K562 (cell line): Measurements from ENCODE around the gene RGS19. TPM values are rescaled to one million over a fixed set of nuclear protein-coding genes. Genes with fewer than 3 reads are reported as not detected.

Experiments
- ATAC-seq: fragments of 200-7000 bp; cut with Tn5 transposase; 3 replicates; pipeline ENCODE4 v1.9.1; 2020; ENCODE audit warnings: moderate library complexity
- BruUV-seq: library from RNA; stranded (reverse); fragments of 400-500 nt; replicated peaks from 2 replicates; lab custom pipeline; 2021; lab: Mats Ljungman, UMichigan
- CTCF ChIA-PET: fragments of 300-600 bp; formaldehyde crosslinking; extraction: SDS; loops from one replicate; lab custom pipeline; 2021; ENCODE audit warnings: low intra/inter-chr PET ratio; lab: Yijun Ruan, JAX
- POLR2A ChIA-PET: fragments of 300-600, 350-650 bp; sonication (Branson Sonifier 250); formaldehyde crosslinking; extraction: SDS; loops from one replicate; lab custom pipeline; 2021; ENCODE audit warnings: antibody characterized with exemption, inconsistent platforms; lab: Yijun Ruan, JAX
- DNase-seq, 4 experiments: peaks; one replicate each; pipeline versions ENCODE4 v3.0.0 to v3.0.0-alpha.2; 2011 to 2018; ENCODE audit warnings: low spot score in 3 of 4, mixed read lengths in 3 of 4; ENCODE audit errors: extremely low read depth in 1 of 4
- FAIRE-seq: peaks from 2 replicates; lab custom pipeline; 2011; peaks lifted over from hg19 to GRCh38; lab: Jason Lieb, UNC
- H2AFZ ChIP-seq: 2 replicates; pipeline ENCODE4 v1.6.0; 2011; ENCODE audit warnings: low read depth, low read length, control low read depth, inconsistent platforms
- H3K27ac ChIP-seq: fragments of 200-600 bp; 3 replicates; pipeline ENCODE4 v1.8.0; 2011; ENCODE audit warnings: low read depth, mild to moderate bottlenecking, control low read depth, inconsistent platforms, low read length, moderate library complexity, mixed read lengths; ENCODE audit errors: extremely low read depth
- H3K27me3 ChIP-seq, 2 experiments: fragments of 300-600 bp in 1 of 2; 2 replicates in 1 of 2; 3 replicates in 1 of 2; pipeline versions ENCODE4 v1.6.0 to v1.8.0; 2011; ENCODE audit warnings: inconsistent platforms in 2 of 2, low read length in 2 of 2, mild to moderate bottlenecking in 1 of 2, mixed read lengths in 1 of 2, moderate library complexity in 1 of 2; ENCODE audit not compliant: control insufficient read depth in 2 of 2, insufficient read depth in 2 of 2
- H3K36me3 ChIP-seq: fragments of 300-600 bp; 3 replicates; pipeline ENCODE4 v1.8.0; 2011; ENCODE audit warnings: mild to moderate bottlenecking, low read length, inconsistent platforms; ENCODE audit not compliant: control insufficient read depth, insufficient read depth
- H3K4me1 ChIP-seq, 2 experiments: fragments of 200-600 bp in 1 of 2; replicated peaks in 1 of 2; 2 replicates in 1 of 2; 3 replicates in 1 of 2; pipeline versions ENCODE4 v1.5.1 to v1.8.0; 2011; ENCODE audit warnings: inconsistent platforms in 2 of 2, low read length in 2 of 2, mild to moderate bottlenecking in 1 of 2, mixed read lengths in 1 of 2, moderate library complexity in 1 of 2; ENCODE audit not compliant: control insufficient read depth in 2 of 2, insufficient read depth in 2 of 2
- H3K4me2 ChIP-seq: 2 replicates; pipeline ENCODE4 v1.6.1; 2011; ENCODE audit warnings: low read length, control low read depth, inconsistent platforms, mixed read lengths; ENCODE audit not compliant: insufficient read depth
- H3K4me3 ChIP-seq: fragments of 200-600 bp; sonication (generic), shearing (Covaris generic); 2 replicates; pipeline ENCODE4 v1.5.1; 2016; ENCODE audit warnings: control low read depth, inconsistent platforms
- H3K79me2 ChIP-seq: fragments of 200-600 bp; 3 replicates; pipeline ENCODE4 v1.8.0; 2011; ENCODE audit warnings: low read length, inconsistent platforms; ENCODE audit not compliant: control insufficient read depth, insufficient read depth
- H3K9ac ChIP-seq, 2 experiments: 2 replicates each; pipeline versions ENCODE4 v1.6.0 to v1.6.1; 2011; ENCODE audit warnings: low read depth in 2 of 2, low read length in 2 of 2, control low read depth in 1 of 2, inconsistent platforms in 1 of 2, mild to moderate bottlenecking in 1 of 2, mixed read lengths in 1 of 2; ENCODE audit not compliant: insufficient read depth in 1 of 2
- H3K9me1 ChIP-seq: one replicate; pipeline ENCODE4 v1.6.0; 2011; ENCODE audit warnings: inconsistent platforms, mild to moderate bottlenecking, low read length, moderate library complexity; ENCODE audit not compliant: control insufficient read depth, insufficient read depth
- H3K9me3 ChIP-seq: replicated peaks from 2 replicates; pipeline ENCODE4 v1.5.1; 2011; ENCODE audit warnings: low read depth, low read length, inconsistent platforms; ENCODE audit not compliant: control insufficient read depth, insufficient read depth
- H4K20me1 ChIP-seq: replicated peaks from 2 replicates; pipeline ENCODE4 v1.6.1; 2011; ENCODE audit warnings: low read length, inconsistent platforms, mixed read lengths; ENCODE audit not compliant: control insufficient read depth, insufficient read depth
- POLR2G ChIP-seq: fragments of 200-400 bp; formaldehyde crosslinking; IDR thresholded peaks from 2 replicates; pipeline ENCODE4 v1.6.1; 2017; ENCODE audit warnings: low read depth, mild to moderate bottlenecking, antibody characterized with exemption, low read length, moderate library complexity
- WGBS: fragments of 100-300 bp; shearing (Covaris generic); methylation state at CpG from one replicate; pipeline ENCODE4 v1.1.6; 2016; ENCODE audit warnings: low coverage, mixed read lengths; ENCODE audit not compliant: insufficient coverage; ENCODE audit errors: missing lambda C conversion rate; 5-methylcytosine and 5-hydroxymethylcytosine counted together
- in situ Hi-C: fragments of 300-500 bp; cut with MboI; formaldehyde crosslinking; loops from 4 replicates; pipeline ENCODE4 v1.15.0; 2018; ENCODE audit warnings: inconsistent platforms, mixed read lengths
- intact Hi-C: fragments of 100-400 bp; cut with micrococcal nuclease; formaldehyde crosslinking; loops from 2 replicates; pipeline ENCODE4 v1.14.2; 2022
- polyA plus RNA-seq, 8 experiments: library from polyadenylated mRNA; depleted of rRNA in 4 of 8; stranded (reverse) in 5 of 8; unstranded in 3 of 8; fragments of >200 nt; fragmentation: Nextera tagmentation in 2 of 8; fragmentation: Illumina TruSeq in 1 of 8; extraction: Ambion mirVana in 2 of 8; extraction: Trizol in 1 of 8; gene quantifications; 2 replicates each; pipeline versions ENCODE4 v1.2.1 to v1.2.3, GENCODE V29; 2011 to 2014; ENCODE audit warnings: inconsistent platforms in 1 of 8, missing spikeins in 1 of 8
- total RNA-seq, 7 experiments: library from RNA; depleted of rRNA in 6 of 7; stranded (reverse); fragments of >200 nt in 6 of 7; fragmentation: Illumina TruSeq in 2 of 7; extraction: Trizol in 2 of 7; gene quantifications; 2 replicates each; pipeline versions ENCODE4 v1.2.1 to v1.2.3, GENCODE V29; 2011 to 2021; ENCODE audit warnings: low replicate concordance in 1 of 7
- TF ChIP-seq, protein P1 (sequence below): fragments of 450-650 bp; IDR thresholded peaks from 2 replicates; pipeline ENCODE4 v1.6.1; 2016; ENCODE audit warnings: mild to moderate bottlenecking, moderate library complexity

Gene RGS19
- total and polyA plus RNA-seq, 9 of the 15 experiments (the other 6 are each of a cell fraction or from before 2014, with no cell fraction given) = 0.41 to 23.7 (median 14.6) TPM

DNA sequence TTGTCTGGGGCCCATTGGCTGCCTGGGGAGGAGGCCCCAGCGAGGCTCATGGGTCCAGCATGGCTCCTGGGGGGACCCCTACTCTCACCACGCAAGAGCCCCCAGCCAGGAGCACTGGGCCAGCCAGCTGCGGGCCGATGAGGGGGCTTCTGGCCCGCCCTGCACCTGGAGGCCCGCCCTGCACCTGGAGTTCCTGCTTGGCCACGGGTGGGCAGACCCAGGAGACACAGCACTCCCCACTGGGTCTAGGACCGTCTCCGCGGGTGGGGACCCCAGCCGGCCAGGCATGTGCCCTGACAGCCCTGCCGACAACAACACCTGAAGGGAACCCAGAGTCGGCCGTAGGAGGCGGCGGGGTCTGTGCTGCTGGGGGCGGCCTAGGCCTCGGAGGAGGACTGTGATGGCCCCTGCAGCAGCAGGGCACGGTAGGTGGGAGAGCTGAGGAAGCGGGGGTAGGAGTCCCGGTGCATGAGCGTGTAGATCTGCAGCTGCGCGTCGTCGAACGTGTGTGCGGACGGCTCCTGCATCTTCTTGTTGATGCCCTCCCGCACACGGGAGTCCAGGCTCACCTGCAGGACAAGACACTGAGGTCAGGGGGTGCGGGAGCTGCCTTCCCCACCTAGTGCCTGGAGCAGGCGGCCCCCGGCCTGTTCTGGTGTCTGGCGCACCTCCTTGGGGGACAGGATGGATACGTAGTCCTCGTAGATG lies 5.7 kb downstream of the RGS19 start:
- Histone ChIP-seq H3K36me3 (peaks cover 8% of the 10 kb centered on the region; the same call in 1 of the 3 replicates), H4K20me1 (no peaks in the 10 kb centered on the region), H2AFZ (no peak overlapping the region), H3K27ac (no peak overlapping the region), H3K79me2 (peaks cover 4% of the 10 kb centered on the region; the same call in 2 of the 3 replicates), H3K4me2 (no peak overlapping the region), H3K27me3 (no peaks in the 10 kb centered on the region), H3K4me3 (no peak overlapping the region), H3K4me1 (peaks cover 10 to 83% of the 10 kb centered on the region in 2 experiments; a peak in 4 of 5 replicates), H3K9me1 (no peaks in the 10 kb centered on the region), H3K9me3 (no peaks in the 10 kb centered on the region), H3K9ac (peak overlapping the region in 1 of 2 experiments; percentile 68; a peak in 2 of 4 replicates)
- no TSS peak for BruUV-seq
- CTCF ChIA-PET = no interaction called here
- no peak for DNase-seq
- intact Hi-C loops = no loop called here
- no peak for FAIRE-seq
- peak; percentile 45 for TF ChIP-seq POLR2G
- TF ChIP-seq, protein P1, sequence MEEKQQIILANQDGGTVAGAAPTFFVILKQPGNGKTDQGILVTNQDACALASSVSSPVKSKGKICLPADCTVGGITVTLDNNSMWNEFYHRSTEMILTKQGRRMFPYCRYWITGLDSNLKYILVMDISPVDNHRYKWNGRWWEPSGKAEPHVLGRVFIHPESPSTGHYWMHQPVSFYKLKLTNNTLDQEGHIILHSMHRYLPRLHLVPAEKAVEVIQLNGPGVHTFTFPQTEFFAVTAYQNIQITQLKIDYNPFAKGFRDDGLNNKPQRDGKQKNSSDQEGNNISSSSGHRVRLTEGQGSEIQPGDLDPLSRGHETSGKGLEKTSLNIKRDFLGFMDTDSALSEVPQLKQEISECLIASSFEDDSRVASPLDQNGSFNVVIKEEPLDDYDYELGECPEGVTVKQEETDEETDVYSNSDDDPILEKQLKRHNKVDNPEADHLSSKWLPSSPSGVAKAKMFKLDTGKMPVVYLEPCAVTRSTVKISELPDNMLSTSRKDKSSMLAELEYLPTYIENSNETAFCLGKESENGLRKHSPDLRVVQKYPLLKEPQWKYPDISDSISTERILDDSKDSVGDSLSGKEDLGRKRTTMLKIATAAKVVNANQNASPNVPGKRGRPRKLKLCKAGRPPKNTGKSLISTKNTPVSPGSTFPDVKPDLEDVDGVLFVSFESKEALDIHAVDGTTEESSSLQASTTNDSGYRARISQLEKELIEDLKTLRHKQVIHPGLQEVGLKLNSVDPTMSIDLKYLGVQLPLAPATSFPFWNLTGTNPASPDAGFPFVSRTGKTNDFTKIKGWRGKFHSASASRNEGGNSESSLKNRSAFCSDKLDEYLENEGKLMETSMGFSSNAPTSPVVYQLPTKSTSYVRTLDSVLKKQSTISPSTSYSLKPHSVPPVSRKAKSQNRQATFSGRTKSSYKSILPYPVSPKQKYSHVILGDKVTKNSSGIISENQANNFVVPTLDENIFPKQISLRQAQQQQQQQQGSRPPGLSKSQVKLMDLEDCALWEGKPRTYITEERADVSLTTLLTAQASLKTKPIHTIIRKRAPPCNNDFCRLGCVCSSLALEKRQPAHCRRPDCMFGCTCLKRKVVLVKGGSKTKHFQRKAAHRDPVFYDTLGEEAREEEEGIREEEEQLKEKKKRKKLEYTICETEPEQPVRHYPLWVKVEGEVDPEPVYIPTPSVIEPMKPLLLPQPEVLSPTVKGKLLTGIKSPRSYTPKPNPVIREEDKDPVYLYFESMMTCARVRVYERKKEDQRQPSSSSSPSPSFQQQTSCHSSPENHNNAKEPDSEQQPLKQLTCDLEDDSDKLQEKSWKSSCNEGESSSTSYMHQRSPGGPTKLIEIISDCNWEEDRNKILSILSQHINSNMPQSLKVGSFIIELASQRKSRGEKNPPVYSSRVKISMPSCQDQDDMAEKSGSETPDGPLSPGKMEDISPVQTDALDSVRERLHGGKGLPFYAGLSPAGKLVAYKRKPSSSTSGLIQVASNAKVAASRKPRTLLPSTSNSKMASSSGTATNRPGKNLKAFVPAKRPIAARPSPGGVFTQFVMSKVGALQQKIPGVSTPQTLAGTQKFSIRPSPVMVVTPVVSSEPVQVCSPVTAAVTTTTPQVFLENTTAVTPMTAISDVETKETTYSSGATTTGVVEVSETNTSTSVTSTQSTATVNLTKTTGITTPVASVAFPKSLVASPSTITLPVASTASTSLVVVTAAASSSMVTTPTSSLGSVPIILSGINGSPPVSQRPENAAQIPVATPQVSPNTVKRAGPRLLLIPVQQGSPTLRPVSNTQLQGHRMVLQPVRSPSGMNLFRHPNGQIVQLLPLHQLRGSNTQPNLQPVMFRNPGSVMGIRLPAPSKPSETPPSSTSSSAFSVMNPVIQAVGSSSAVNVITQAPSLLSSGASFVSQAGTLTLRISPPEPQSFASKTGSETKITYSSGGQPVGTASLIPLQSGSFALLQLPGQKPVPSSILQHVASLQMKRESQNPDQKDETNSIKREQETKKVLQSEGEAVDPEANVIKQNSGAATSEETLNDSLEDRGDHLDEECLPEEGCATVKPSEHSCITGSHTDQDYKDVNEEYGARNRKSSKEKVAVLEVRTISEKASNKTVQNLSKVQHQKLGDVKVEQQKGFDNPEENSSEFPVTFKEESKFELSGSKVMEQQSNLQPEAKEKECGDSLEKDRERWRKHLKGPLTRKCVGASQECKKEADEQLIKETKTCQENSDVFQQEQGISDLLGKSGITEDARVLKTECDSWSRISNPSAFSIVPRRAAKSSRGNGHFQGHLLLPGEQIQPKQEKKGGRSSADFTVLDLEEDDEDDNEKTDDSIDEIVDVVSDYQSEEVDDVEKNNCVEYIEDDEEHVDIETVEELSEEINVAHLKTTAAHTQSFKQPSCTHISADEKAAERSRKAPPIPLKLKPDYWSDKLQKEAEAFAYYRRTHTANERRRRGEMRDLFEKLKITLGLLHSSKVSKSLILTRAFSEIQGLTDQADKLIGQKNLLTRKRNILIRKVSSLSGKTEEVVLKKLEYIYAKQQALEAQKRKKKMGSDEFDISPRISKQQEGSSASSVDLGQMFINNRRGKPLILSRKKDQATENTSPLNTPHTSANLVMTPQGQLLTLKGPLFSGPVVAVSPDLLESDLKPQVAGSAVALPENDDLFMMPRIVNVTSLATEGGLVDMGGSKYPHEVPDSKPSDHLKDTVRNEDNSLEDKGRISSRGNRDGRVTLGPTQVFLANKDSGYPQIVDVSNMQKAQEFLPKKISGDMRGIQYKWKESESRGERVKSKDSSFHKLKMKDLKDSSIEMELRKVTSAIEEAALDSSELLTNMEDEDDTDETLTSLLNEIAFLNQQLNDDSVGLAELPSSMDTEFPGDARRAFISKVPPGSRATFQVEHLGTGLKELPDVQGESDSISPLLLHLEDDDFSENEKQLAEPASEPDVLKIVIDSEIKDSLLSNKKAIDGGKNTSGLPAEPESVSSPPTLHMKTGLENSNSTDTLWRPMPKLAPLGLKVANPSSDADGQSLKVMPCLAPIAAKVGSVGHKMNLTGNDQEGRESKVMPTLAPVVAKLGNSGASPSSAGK = no peak
- 91% methylated on average over 27 of the region's 37 CpGs for WGBS
- no peak for ATAC-seq
- in situ Hi-C loops = no loop called here
- POLR2A ChIA-PET = interaction anchor here (0.9 to 1.5 kb wide), 4 partner anchors 9 to 14 kb away, joined by 3 to 4 read pairs (median 4); partner anchors contain the start of gene LKAAEAR1
